Omental fat pad (tissue), 4 donors: ENCODE data around the gene TBC1D9. TPM values are rescaled to one million over a fixed set of nuclear protein-coding genes. Genes with fewer than 3 reads are reported as not detected.

Experiments
- ATAC-seq: fragments of 150-250 bp; one replicate; pipeline ENCODE4 v1.9.1; 2016; ENCODE audit warnings: mild to moderate bottlenecking, moderate library complexity; ENCODE audit not compliant: low FRiP score
- DNase-seq: peaks from one replicate; pipeline ENCODE4 v3.0.0-alpha.2; 2019; ENCODE audit warnings: low spot score
- CTCF ChIP-seq, 3 donors: fragments of 450-650 bp; IDR thresholded peaks; one replicate each; pipeline ENCODE4 v1.5.1; 2016 to 2017; ENCODE audit warnings: antibody characterized with exemption in 3 of 3, mild to moderate bottlenecking in 3 of 3, moderate library complexity in 2 of 3
- total RNA-seq, 4 donors: library from RNA; depleted of rRNA; stranded (reverse); fragments of >200 nt; gene quantifications; one replicate each; pipeline ENCODE4 v1.1.0, GENCODE V29; 2016

Gene TBC1D9
- total RNA-seq, 4 donors from 2014 or later, result 29.6 to 60.3 (median 48.3) TPM

- DNase-seq (no peak), ATAC-seq (no peak)
- no peak for TF ChIP-seq CTCF (IDR thresholded peaks at IDR 0.05)
These were observed 38.9 kb downstream of the TBC1D9 start for GRCh38 chr4:140717313-140717712.

GRCh38 chr4:140715119-140715518 is 41.1 kb downstream of the TBC1D9 start:
- no peak for DNase-seq
- no peak for ATAC-seq
- TF ChIP-seq CTCF (IDR thresholded peaks at IDR 0.05), result no peak

- no peak for DNase-seq
- no peak for ATAC-seq
- TF ChIP-seq CTCF (IDR thresholded peaks at IDR 0.05), result no peak
These were observed 44.3 kb downstream of the TBC1D9 start for GRCh38 chr4:140711910-140712309.

- no peak for TF ChIP-seq CTCF (IDR thresholded peaks at IDR 0.05)
- DNase-seq (no peak), ATAC-seq (no peak)
These were observed 45.1 kb downstream of the TBC1D9 start for GRCh38 chr4:140710908-140711622.

GRCh38 chr4:140707325-140707724 is 48.9 kb downstream of the TBC1D9 start:
- DNase-seq (no peak), ATAC-seq (no peak)
- no peak for TF ChIP-seq CTCF (IDR thresholded peaks at IDR 0.05)

GRCh38 chr4:140706665-140707064 is 49.5 kb downstream of the TBC1D9 start:
- no peak for ATAC-seq
- DNase-seq, result no peak
- TF ChIP-seq CTCF (IDR thresholded peaks at IDR 0.05), result no peak

- DNase-seq (no peak), ATAC-seq (no peak)
- no peak for TF ChIP-seq CTCF (IDR thresholded peaks at IDR 0.05)
These were observed 49.9 kb downstream of the TBC1D9 start for GRCh38 chr4:140706276-140706625.
